Measurements from ENCODE around the gene MED23. TPM values are rescaled to one million over a fixed set of nuclear protein-coding genes. Genes with fewer than 3 reads are reported as not detected.

MED23 gene
- total RNA-seq, 4 donors from 2014 or later = 20.1 to 29.0 (median 25.2) TPM

DNA sequence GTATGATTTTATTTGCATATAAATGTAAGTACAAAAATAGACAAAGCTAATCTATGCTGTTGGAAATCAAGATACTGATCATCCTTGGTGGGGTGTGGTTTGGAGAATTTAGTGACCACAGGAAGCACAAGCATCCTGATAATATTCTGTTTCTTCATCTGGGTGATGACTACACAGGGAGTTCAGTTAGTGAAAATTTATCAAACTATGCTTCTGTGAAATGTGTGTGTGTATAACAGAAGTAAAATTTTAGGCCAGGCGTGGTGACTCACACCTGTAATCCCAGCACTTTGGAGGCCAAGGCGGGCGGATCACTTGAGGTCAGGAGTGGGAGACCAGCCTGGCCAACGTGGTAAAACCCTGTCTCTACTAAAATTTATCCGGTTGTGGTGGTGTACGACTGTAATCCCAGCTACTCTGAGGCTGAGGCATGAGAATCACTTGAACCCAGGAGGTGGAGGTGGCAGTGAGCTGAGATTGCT, 29.6 kb upstream of the MED23 start:
- TF ChIP-seq POLR2A (IDR thresholded peaks at IDR 0.05) = no peak
- TF ChIP-seq, protein P1, sequence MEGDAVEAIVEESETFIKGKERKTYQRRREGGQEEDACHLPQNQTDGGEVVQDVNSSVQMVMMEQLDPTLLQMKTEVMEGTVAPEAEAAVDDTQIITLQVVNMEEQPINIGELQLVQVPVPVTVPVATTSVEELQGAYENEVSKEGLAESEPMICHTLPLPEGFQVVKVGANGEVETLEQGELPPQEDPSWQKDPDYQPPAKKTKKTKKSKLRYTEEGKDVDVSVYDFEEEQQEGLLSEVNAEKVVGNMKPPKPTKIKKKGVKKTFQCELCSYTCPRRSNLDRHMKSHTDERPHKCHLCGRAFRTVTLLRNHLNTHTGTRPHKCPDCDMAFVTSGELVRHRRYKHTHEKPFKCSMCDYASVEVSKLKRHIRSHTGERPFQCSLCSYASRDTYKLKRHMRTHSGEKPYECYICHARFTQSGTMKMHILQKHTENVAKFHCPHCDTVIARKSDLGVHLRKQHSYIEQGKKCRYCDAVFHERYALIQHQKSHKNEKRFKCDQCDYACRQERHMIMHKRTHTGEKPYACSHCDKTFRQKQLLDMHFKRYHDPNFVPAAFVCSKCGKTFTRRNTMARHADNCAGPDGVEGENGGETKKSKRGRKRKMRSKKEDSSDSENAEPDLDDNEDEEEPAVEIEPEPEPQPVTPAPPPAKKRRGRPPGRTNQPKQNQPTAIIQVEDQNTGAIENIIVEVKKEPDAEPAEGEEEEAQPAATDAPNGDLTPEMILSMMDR (IDR thresholded peaks at IDR 0.05) = no peak
- 87% methylated on average over 6 of the region's 6 CpGs for WGBS, 2 donors
- intact Hi-C loops (cut with DNase I; ENCODE audit: low total_unique reads) = no loop called here
- no peak for DNase-seq (ENCODE audit: low spot score in 2 of 2)
- no peak overlapping the region for H3K4me3 ChIP-seq (ENCODE audit: low read depth, poor library complexity, severe bottlenecking)

DNA sequence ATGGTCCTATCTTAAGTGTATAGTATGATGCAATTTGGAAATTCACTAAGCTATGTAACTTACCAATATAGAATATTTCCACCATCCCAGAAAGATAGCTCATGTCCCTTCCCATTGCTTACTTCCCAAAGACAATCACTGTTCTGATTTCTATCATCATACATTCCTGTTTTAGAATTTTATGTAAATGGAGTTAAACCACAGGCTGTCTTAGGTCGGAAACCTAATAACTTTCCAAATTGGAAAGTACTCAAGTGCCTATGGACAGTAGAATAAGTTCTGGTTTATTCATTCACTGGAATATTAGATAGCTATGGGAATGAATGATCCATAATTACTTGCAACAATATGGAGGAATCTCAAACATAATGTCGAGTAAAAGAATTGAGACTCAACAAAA, 29.2 kb upstream of the MED23 start:
- WGBS, 2 donors = 85 to 87% methylated on average over 2 of the region's 2 CpGs

DNA sequence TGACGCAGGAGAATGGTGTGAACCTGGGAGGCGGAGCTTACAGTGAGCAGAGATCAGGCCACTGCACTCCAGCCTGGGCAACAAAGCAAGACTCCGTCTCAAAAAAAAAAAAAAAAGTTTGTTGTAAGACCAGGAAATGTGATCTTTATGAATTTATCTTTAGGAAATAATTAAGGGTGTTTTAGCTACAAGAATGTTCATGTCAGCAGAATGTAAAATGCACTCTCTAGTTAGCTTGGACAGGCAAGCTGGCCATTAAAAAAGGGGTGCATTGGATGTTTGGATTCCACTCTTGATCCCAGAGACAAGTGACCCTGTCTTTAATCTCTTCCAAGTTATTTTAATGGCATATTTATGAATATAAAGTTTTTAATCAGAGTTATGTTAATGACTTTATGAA, 28.6 kb upstream of the MED23 start:
- WGBS, 2 donors = 91 to 93% methylated on average over 3 of the region's 3 CpGs
- TF ChIP-seq, protein P1 (IDR thresholded peaks at IDR 0.05) = no peak
- TF ChIP-seq POLR2A (IDR thresholded peaks at IDR 0.05) = no peak
- no peak for DNase-seq (ENCODE audit: low spot score in 2 of 2)
- intact Hi-C loops (cut with DNase I; ENCODE audit: low total_unique reads) = no loop called here
- H3K4me3 ChIP-seq (ENCODE audit: low read depth, poor library complexity, severe bottlenecking) = no peak overlapping the region

More for the DNA sequence above, 29.2 kb upstream of the MED23 start:
- H3K4me3 ChIP-seq (ENCODE audit: low read depth, poor library complexity, severe bottlenecking) = no peak overlapping the region
- no peak for TF ChIP-seq POLR2A (IDR thresholded peaks at IDR 0.05)
- TF ChIP-seq, protein P1 (IDR thresholded peaks at IDR 0.05) = no peak
- intact Hi-C loops (cut with DNase I; ENCODE audit: low total_unique reads) = no loop called here
- no peak for DNase-seq (ENCODE audit: low spot score in 2 of 2)

DNA sequence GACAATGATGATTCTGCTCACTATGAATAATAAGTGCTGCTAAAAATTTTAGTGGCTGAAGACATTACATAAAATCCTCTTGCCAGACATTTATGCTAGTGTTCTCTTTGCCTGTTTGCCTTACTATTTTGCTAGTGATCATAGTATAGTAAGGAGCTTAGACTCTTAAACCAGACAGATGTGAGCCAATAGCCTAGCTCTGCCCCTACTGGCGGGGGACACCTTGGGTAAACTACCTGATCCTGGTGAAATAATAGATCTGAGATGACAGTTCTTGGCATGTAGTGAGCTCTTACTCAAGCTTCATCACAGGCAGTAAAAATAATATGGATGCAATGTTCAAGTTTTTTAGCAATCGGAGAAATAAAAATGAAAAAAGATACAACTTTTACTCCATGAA, 27.9 kb upstream of the MED23 start:
- intact Hi-C loops (cut with DNase I; ENCODE audit: low total_unique reads) = no loop called here
- TF ChIP-seq POLR2A (IDR thresholded peaks at IDR 0.05) = no peak
- TF ChIP-seq, protein P1 (IDR thresholded peaks at IDR 0.05) = no peak
- H3K4me3 ChIP-seq (ENCODE audit: low read depth, poor library complexity, severe bottlenecking) = no peak overlapping the region
- 96 to 98% methylated on average over 2 of the region's 2 CpGs for WGBS, 2 donors
- DNase-seq (ENCODE audit: low spot score in 2 of 2) = no peak

DNA sequence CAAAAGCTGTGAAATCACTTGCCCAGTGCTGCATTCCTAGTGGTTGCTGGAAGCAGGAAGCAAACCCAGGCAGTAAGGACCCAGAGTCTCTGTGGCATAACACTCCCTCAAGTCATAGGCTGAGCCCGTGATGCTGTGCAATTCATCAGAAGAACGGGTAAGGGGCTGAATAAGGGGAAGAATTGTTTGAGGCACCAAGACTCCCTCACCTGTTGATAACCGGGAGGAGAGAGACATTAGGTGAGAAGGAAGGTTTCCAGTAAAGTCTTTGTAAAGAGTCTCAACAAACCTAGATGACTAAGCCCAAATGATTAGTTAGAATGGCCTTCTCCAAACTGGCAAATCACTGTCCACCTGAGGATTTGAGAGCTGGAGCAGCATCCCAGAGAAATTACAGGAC, 27.3 kb upstream of the MED23 start:
- no peak for DNase-seq (ENCODE audit: low spot score in 2 of 2)
- intact Hi-C loops (cut with DNase I; ENCODE audit: low total_unique reads) = no loop called here
- H3K4me3 ChIP-seq (ENCODE audit: low read depth, poor library complexity, severe bottlenecking) = no peak overlapping the region
- WGBS, 2 donors = 93 to 96% methylated on average over 3 of the region's 3 CpGs
- TF ChIP-seq POLR2A (IDR thresholded peaks at IDR 0.05) = no peak
- TF ChIP-seq, protein P1 (IDR thresholded peaks at IDR 0.05) = no peak

DNA sequence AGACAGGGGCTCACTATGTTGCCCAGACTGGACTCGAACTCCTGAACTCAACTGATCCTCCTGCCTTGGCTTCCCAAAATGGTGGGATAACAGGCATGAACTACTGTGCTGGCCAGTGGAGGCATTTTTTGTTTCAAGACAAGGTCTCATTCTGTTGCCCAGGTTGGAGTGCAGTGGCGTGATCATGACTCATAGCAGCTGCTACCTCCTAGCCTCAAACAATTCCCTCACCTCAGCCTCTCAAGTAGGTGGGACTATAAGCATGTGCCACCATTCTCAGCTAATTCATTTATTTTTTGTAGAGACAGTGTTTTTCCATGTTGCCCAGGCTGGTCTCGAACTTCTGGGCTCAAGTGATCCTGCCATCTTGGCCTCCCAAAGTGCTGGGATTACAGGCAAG, 26.3 kb upstream of the MED23 start:
- DNase-seq (ENCODE audit: low spot score in 2 of 2) = no peak
- 94 to 95% methylated on average over 3 of the region's 3 CpGs for WGBS, 2 donors
- no peak for TF ChIP-seq POLR2A (IDR thresholded peaks at IDR 0.05)
- TF ChIP-seq, protein P1 (IDR thresholded peaks at IDR 0.05) = no peak
- no peak overlapping the region for H3K4me3 ChIP-seq (ENCODE audit: low read depth, poor library complexity, severe bottlenecking)
- intact Hi-C loops (cut with DNase I; ENCODE audit: low total_unique reads) = no loop called here

Measured in lower leg skin (tissue), 4 donors.